HG03439 (cell line): ENCODE data around the gene RNF220.
"Not testable (repeated sequence)": the region's sequence is repeated elsewhere in the genome, so short reads cannot be mapped to it uniquely, and the experiment has no call there.

ENCODE experiments used
- ATAC-seq: cut with Tn5 transposase; IDR thresholded peaks from one replicate; pipeline ENCODE4 v1.9.1; 2021; ENCODE audit warnings: mild to moderate bottlenecking, moderate library complexity; ENCODE audit not compliant: unreplicated experiment

Gene RNF220

DNA sequence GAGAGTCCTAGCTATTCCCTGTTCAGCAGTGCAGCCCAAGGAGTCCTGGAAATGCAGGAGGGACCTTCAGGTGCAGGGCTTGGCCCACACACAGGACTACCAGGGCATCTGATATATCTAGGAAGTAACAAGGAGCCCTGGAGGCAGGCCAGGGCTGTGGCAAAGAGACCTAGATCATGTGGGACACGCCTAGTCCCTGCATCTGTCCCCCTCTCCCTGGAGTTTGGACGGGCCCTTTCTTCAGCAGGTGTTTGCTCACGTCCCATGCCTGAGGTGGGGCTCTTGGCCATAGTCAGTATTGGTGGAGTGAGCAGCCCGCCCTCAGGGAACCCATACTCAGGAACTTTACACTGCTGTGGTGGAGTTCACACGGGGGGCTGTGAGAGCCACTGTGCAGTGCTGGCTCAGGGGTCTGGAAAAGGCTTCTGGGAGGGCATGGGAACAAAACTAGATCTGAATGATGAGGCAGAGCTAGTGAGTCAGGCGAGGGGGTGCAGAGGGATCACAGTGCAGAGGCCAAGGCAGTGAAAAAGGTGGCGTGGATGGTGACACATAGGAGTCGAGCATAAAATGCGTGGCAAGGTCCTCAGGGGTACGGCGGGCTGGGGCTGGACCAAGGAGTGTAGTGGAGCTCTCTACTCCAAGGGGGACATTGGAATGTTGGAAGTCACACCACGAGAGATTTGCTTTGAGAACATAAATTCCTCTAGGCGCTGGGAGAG, 243.6 kb downstream of the RNF220 start:
- no peak for ATAC-seq

GRCh38 chr1:44649788-44650158, 244.7 kb downstream of the RNF220 start:
- ATAC-seq: no peak

DNA sequence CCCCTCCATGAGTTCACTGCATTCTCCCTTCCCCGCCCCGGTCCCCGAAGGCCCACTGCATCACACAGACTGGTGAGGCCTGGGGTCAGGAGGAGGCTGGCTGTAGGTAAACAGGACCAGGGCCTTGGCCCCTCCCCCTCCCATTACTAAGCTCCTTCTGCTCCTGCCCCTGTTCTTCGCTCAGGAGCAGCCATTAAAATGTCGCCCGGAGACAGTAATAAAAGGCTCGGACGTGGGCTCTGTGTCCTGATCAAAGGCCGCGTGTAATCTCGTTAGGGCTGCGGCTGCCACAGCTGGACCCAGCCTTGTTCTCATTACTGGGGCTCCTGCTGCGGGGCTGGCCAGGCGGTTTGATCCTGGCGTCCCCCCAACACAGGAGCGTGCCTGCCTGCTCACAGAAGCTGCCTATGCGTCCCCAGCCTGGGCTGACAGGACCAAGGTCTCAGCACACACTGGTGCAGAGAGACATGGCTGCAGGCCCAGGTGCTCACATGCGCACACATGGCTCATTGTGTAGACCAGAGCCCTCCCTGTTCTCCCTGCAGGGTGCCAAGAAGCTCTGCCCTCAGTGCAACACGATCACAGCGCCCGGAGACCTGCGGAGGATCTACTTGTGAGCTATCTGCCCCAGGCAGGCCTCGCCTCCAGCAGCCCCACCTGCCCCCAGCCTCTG, 245.2 kb downstream of the RNF220 start:
- ATAC-seq: no peak

- no peak for ATAC-seq
Measured at GRCh38 chr1:44651069-44651468, 246.0 kb downstream of the RNF220 start.

GRCh38 chr1:44652445-44653106, 247.5 kb downstream of the RNF220 start:
- ATAC-seq: peak; percentile 56

DNA sequence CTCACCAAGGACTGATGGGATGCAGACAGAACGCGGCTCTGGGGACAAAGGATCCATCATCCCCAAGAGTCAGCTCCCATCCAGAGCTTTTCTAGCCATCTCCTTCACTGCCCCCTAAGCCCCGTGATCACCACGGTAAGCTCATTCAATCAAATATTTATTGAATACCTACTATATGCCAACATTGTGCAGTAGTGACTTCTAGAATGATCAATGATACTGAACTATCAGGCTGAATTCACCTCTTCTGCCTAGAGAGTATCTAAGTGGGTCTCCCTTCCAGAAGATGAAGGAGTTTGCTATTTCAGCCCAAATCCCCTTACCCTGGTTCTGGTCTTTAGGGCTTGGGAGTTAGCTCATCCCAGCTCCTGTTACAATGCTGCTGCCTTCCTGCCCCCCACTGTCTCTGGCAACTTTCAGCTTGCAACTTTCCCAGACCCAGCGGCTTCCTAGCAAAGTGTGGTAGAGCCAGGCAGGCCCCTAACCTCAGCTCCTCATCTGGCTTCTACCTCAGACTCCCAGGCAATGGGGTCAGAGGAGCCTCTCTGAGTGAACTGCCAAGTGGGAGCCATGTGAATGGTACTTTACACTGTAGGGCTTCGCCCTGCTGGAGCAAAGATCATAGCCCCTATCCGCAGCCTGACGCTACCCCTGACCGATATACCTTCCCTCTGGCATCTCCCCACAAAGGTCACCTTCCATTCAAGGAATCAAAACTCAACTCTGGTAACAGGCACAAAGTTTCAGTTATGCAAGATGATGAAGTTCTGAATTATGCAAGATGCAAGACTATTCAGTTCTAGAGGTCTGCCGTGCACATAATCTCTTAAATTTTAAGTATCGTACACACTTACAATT, 248.3 kb downstream of the RNF220 start:
- ATAC-seq: no peak

- ATAC-seq: no peak
Measured at GRCh38 chr1:44654621-44655187, 249.6 kb downstream of the RNF220 start.

- no peak for ATAC-seq
Measured at GRCh38 chr1:44655609-44656008, 250.6 kb downstream of the RNF220 start.

DNA sequence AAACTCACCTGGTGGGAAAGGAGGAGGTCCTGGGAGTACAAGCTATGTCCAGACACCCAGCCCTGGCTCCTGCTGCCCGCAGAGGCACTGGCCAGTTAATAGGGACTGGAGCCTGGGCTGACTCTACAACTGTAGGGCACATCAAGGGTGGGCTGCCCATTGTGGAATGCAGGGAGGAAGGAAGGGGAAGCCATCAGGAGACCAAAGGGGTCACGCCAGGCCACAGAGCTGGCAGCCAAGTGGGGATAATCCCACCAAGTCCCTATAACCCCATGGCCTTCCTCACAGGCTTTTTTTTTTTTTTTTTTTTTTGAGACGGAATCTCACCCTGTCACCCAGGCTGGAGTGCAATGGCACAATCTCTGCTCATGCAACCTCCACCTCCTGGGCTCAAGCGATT, 254.5 kb downstream of the RNF220 start:
- ATAC-seq: no peak

DNA sequence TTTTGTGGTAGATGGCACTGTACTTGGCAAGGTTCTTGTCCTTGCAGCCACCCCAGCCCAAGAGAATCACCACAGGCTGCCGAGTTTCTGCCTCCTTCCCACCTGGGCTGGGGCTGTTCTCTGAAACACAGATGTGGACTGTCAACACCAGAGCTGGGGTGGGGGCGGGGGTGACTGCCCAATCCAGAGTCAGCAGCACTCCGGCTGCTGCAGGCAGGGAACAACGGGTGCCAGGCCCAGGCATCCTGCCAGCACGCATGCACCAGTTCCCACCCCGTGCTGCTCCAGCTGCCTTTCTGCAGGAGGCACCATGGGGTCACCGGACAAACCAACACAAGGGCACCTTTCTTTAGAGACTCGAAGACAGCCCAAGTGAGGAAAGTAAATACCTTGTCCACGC, 255.1 kb downstream of the RNF220 start:
- ATAC-seq: no peak

GRCh38 chr1:44661781-44662682, 257.0 kb downstream of the RNF220 start:
- no peak for ATAC-seq

GRCh38 chr1:44662683-44663030, 257.6 kb downstream of the RNF220 start:
- no peak for ATAC-seq

- no peak for ATAC-seq
Measured at GRCh38 chr1:44663417-44663816, 258.4 kb downstream of the RNF220 start.

- no peak for ATAC-seq
Measured at GRCh38 chr1:44664730-44665370, 259.8 kb downstream of the RNF220 start.

- not testable (repeated sequence) for ATAC-seq
Measured at GRCh38 chr1:44666719-44667118, 261.7 kb downstream of the RNF220 start.

- no peak for ATAC-seq
Measured at GRCh38 chr1:44670751-44671640, 265.9 kb downstream of the RNF220 start.

- no peak for ATAC-seq
Measured at GRCh38 chr1:44672254-44672955, 267.4 kb downstream of the RNF220 start.
